ENCODE data around the gene CEMIP. TPM values are rescaled to one million over a fixed set of nuclear protein-coding genes. Genes with fewer than 3 reads are reported as not detected.

Gene CEMIP
- total and polyA plus RNA-seq, 10 of the 15 experiments (the other 5 are each of a cell fraction or from before 2014, with no cell fraction given): 0.01 to 0.44 (median 0.16) TPM; not detected in 6

- TF ChIP-seq POLR2AphosphoS2 (IDR thresholded peaks at IDR 0.05; ENCODE audit: low read depth, low read length): no peak
- no peak for TF ChIP-seq POU2F2 (IDR thresholded peaks at IDR 0.05; ENCODE audit: borderline replicate concordance, low read depth, low read length)
- no peak for TF ChIP-seq BRCA1 (IDR thresholded peaks at IDR 0.05; ENCODE audit: low read depth, low read length)
- TF ChIP-seq TCF3 (IDR thresholded peaks at IDR 0.05; ENCODE audit: borderline replicate concordance, insufficient read depth, low read depth, low read length): no peak
Observed at GRCh38 chr15:80816049-80816653, 37.0 kb downstream of the CEMIP start (continued).

- H3K4me2 ChIP-seq (ENCODE audit: control insufficient read depth, insufficient read depth): no peak overlapping the region
- H4K20me1 ChIP-seq (ENCODE audit: control insufficient read depth, insufficient read depth): no peaks in the 10 kb centered on the region
- H3K4me3 ChIP-seq: no peak overlapping the region
- no peaks in the 10 kb centered on the region for H3K4me1 ChIP-seq (ENCODE audit: control insufficient read depth, insufficient read depth, low read length)
- ATAC-seq (no peak), FAIRE-seq (no peak), DNase-seq (ENCODE audit: low read depth, low spot score) (no peak)
- in situ Hi-C loops (cut with MboI) (no loop called here), intact Hi-C loops (cut with micrococcal nuclease; ENCODE audit: unreplicated experiment) (no loop called here)
- RAD21 ChIA-PET (ENCODE audit: unreplicated experiment): no interaction called here
- H2AFZ ChIP-seq (ENCODE audit: control insufficient read depth, low read depth, low read length): no peak overlapping the region
- BruUV-seq (replicated peaks): no TSS peak
- H3K27me3 ChIP-seq (replicated peaks in 1 of 2; ENCODE audit: control insufficient read depth in 2 of 2, insufficient read depth in 2 of 2, low read length in 1 of 2): no peaks in the 10 kb centered on the region; a peak in 2 of 4 replicates
- CTCF ChIA-PET: interaction anchor here (1.4 kb wide), 1 partner anchor 41 kb away, joined by 5 read pairs; no protein-coding TSS in a partner anchor
- H3K79me2 ChIP-seq (ENCODE audit: control insufficient read depth, insufficient read depth, low read length): no peaks in the 10 kb centered on the region
- 16% methylated on average over 4 of the region's 4 CpGs for WGBS (ENCODE audit: insufficient coverage, insufficient replicate concordance, low lambda C conversion rate, missing lambda C conversion rate)
- SMC1A ChIA-PET (ENCODE audit: uncharacterized antibody, unreplicated experiment): no interaction called here
- no peak overlapping the region for H3K9ac ChIP-seq (ENCODE audit: control insufficient read depth, insufficient read depth, low read length)
- H3K27ac ChIP-seq (ENCODE audit: control insufficient read depth, insufficient read depth): no peak overlapping the region
- POLR2A ChIA-PET: no interaction called here
- H3K36me3 ChIP-seq (ENCODE audit: control insufficient read depth in 2 of 2, insufficient read depth in 2 of 2, low read length in 1 of 2): no peaks in the 10 kb centered on the region; a peak in 1 of 4 replicates
- no peaks in the 10 kb centered on the region for H3K9me3 ChIP-seq (replicated peaks; ENCODE audit: control insufficient read depth, insufficient read depth, low read length)
- no peak for TF ChIP-seq NFYB (IDR thresholded peaks at IDR 0.05; ENCODE audit: insufficient read depth, low read depth, low read length)
- TF ChIP-seq FOXK2 (IDR thresholded peaks at IDR 0.05): no peak
- TF ChIP-seq CREM (IDR thresholded peaks at IDR 0.05; ENCODE audit: low read depth): no peak
- TF ChIP-seq MEF2A (IDR thresholded peaks at IDR 0.05; ENCODE audit: insufficient read depth, low read depth, low read length): no peak
- no peak for TF ChIP-seq POLR2AphosphoS2 (IDR thresholded peaks at IDR 0.05; ENCODE audit: low read depth, low read length)
- no peak for TF ChIP-seq RELA (IDR thresholded peaks at IDR 0.05; ENCODE audit: borderline replicate concordance, partially characterized antibody)
- TF ChIP-seq KDM1A (IDR thresholded peaks at IDR 0.05; ENCODE audit: borderline replicate concordance): no peak
- TF ChIP-seq LARP7 (IDR thresholded peaks at IDR 0.05): no peak
- TF ChIP-seq KAT2A (conservative IDR thresholded peaks at IDR 0.05; ENCODE audit: control insufficient read depth, low read depth, low read length): no peak
- no peak for TF ChIP-seq NKRF (conservative IDR thresholded peaks at IDR 0.05)
- TF ChIP-seq POLR2AphosphoS5 (IDR thresholded peaks at IDR 0.05; ENCODE audit: low read length): no peak
- TF ChIP-seq SREBF2 (IDR thresholded peaks at IDR 0.05; ENCODE audit: low read length): no peak
- TF ChIP-seq DPF2 (IDR thresholded peaks at IDR 0.05): no peak
- no peak for TF ChIP-seq SRF (IDR thresholded peaks at IDR 0.05; ENCODE audit: low read depth in 2 of 2, low read length in 2 of 2)
- no peak for TF ChIP-seq MYC (IDR thresholded peaks at IDR 0.05; ENCODE audit: insufficient read depth, insufficient read length, insufficient replicate concordance, low read length, severe bottlenecking)
- no peak for TF ChIP-seq ZNF592 (IDR thresholded peaks at IDR 0.05)
Observed at GRCh38 chr15:80816936-80817335, 37.8 kb downstream of the CEMIP start.

All from GM12878 (cell line).